ENCODE measurements around the gene THAP11.

GRCh38 chr16:67883872-67884261 lies 41.7 kb downstream of the THAP11 start:
- TF ChIP-seq POLR2A (IDR thresholded peaks at IDR 0.05; ENCODE audit: low read depth, low read length): no peak
- no peak for TF ChIP-seq POLR2AphosphoS5 (IDR thresholded peaks at IDR 0.05; ENCODE audit: low read depth, low read length)
- TF ChIP-seq TAF1 (IDR thresholded peaks at IDR 0.05; ENCODE audit: borderline replicate concordance, low read depth, low read length): no peak
